BLaER1 treated with 17β-estradiol and CSF1 and Interleukin-3, amounts not matched to agents 10 nM and 100 nM (cell line): Measurements from ENCODE around the gene CUL3.
"Not testable (repeated sequence)": the region's sequence is repeated elsewhere in the genome, so short reads cannot be mapped to it uniquely, and the experiment has no call there.

Experiments used
- H3K27ac ChIP-seq, 11 experiments: shearing (Covaris generic); formaldehyde crosslinking; 2 replicates each; pipeline ENCODE4 v1.8.1; 2022
- H3K27me3 ChIP-seq, 11 experiments: shearing (Covaris generic); formaldehyde crosslinking; 2 replicates each; pipeline ENCODE4 v1.8.1; 2022
- H3K36me3 ChIP-seq, 11 experiments: shearing (Covaris generic); formaldehyde crosslinking; 2 replicates each; pipeline ENCODE4 v1.8.1; 2022
- H3K4me1 ChIP-seq, 10 experiments: shearing (Covaris generic); formaldehyde crosslinking; 2 replicates each; pipeline ENCODE4 v1.8.1; 2022
- H3K4me2 ChIP-seq, 11 experiments: shearing (Covaris generic); formaldehyde crosslinking; 2 replicates each; pipeline ENCODE4 v1.8.1; 2022
- H3K4me3 ChIP-seq, 10 experiments: shearing (Covaris generic); formaldehyde crosslinking; 2 replicates each; pipeline ENCODE4 v1.8.1; 2022
- H3K9ac ChIP-seq, 11 experiments: shearing (Covaris generic); formaldehyde crosslinking; 2 replicates each; pipeline ENCODE4 v1.8.1; 2022
- H3K9me3 ChIP-seq, 11 experiments: shearing (Covaris generic); formaldehyde crosslinking; replicated peaks in 1 of 11; 2 replicates each; pipeline ENCODE4 v1.8.1; 2022
- H4K20me1 ChIP-seq, 11 experiments: shearing (Covaris generic); formaldehyde crosslinking; 2 replicates each; pipeline ENCODE4 v1.8.1; 2022
- Cebpa-rat ChIP-seq, 11 experiments: shearing (Covaris generic); IDR thresholded peaks; 2 replicates each; pipeline ENCODE4 v1.8.1; 2022

Gene CUL3

GRCh38 chr2:224585211-224586088 lies at the start of gene CUL3:
CUL3 (minus strand) TSS chr2:224585363; CDS start chr2:224585009, 354 bp downstream.
- Histone ChIP-seq H3K9ac (peak within 1 kb of the TSS; percentile 99 to 100 (median 100)), H3K9me3 (peaks cover 0 to 14% (median 6%) of the 10 kb centered on the region in 11 experiments; a peak in 9 of 22 replicates), H3K4me2 (peak within 1 kb of the TSS; percentile 82 to 96 (median 92)), H3K27me3 (no peaks in the 10 kb centered on the region), H3K36me3 (peaks cover 9 to 32% (median 26%) of the 10 kb centered on the region in 11 experiments; a peak in 20 of 22 replicates), H3K4me1 (peaks cover 24 to 40% (median 35%) of the 10 kb centered on the region in 10 experiments), H4K20me1 (peaks cover 36 to 46% (median 42%) of the 10 kb centered on the region in 11 experiments), H3K27ac (peak within 1 kb of the TSS; percentile 99 to 100 (median 100)), H3K4me3 (peak within 1 kb of the TSS; percentile 87 to 100 (median 99))
- no peak for TF ChIP-seq Cebpa-rat (IDR thresholded peaks at IDR 0.05)

- Histone ChIP-seq H3K27me3 (no peaks in the 10 kb centered on the region), H3K36me3 (no peaks in the 10 kb centered on the region), H3K4me1 (no peaks in the 10 kb centered on the region), H3K4me3 (no peak overlapping the region), H3K9ac (no peak overlapping the region), H3K27ac (no peak overlapping the region), H4K20me1 (no peaks in the 10 kb centered on the region), H3K9me3 (no peaks in the 10 kb centered on the region), H3K4me2 (no peak overlapping the region)
- no peak for TF ChIP-seq Cebpa-rat (IDR thresholded peaks at IDR 0.05)
Observed at GRCh38 chr2:224630659-224631550, 45.7 kb upstream of the CUL3 start.

GRCh38 chr2:224628416-224628815 lies 43.3 kb upstream of the CUL3 start:
- H3K4me2 ChIP-seq = no peak overlapping the region
- H3K27me3 ChIP-seq = no peaks in the 10 kb centered on the region
- H4K20me1 ChIP-seq = no peaks in the 10 kb centered on the region
- H3K9ac ChIP-seq = no peak overlapping the region
- H3K27ac ChIP-seq = no peak overlapping the region
- no peaks in the 10 kb centered on the region for H3K9me3 ChIP-seq
- H3K36me3 ChIP-seq = no peaks in the 10 kb centered on the region
- TF ChIP-seq Cebpa-rat (IDR thresholded peaks at IDR 0.05) = no peak
- H3K4me1 ChIP-seq = no peaks in the 10 kb centered on the region
- no peak overlapping the region for H3K4me3 ChIP-seq

GRCh38 chr2:224626735-224627134 lies 41.6 kb upstream of the CUL3 start:
- Histone ChIP-seq H3K4me3 (no peak overlapping the region), H3K4me2 (no peak overlapping the region), H3K27me3 (no peaks in the 10 kb centered on the region), H4K20me1 (no peaks in the 10 kb centered on the region), H3K9ac (no peak overlapping the region), H3K9me3 (no peaks in the 10 kb centered on the region; a peak in 1 of 22 replicates), H3K4me1 (no peaks in the 10 kb centered on the region), H3K36me3 (no peaks in the 10 kb centered on the region), H3K27ac (no peak overlapping the region)
- TF ChIP-seq Cebpa-rat (IDR thresholded peaks at IDR 0.05) = no peak

- no peaks in the 10 kb centered on the region for H3K27me3 ChIP-seq
- H3K4me3 ChIP-seq = no peak overlapping the region
- no peaks in the 10 kb centered on the region for H4K20me1 ChIP-seq
- no peaks in the 10 kb centered on the region for H3K36me3 ChIP-seq
- H3K9me3 ChIP-seq = 0 out of 22 replicates have a peak, but pooled peaks cover 0 to under 1% (median 0%) of the 10 kb centered on the region in 11 experiments
- H3K4me1 ChIP-seq = no peaks in the 10 kb centered on the region
- H3K4me2 ChIP-seq = no peak overlapping the region
- H3K27ac ChIP-seq = no peak overlapping the region
- H3K9ac ChIP-seq = no peak overlapping the region
- TF ChIP-seq Cebpa-rat (IDR thresholded peaks at IDR 0.05) = no peak
Observed at GRCh38 chr2:224613543-224614286, 28.6 kb upstream of the CUL3 start.

- TF ChIP-seq Cebpa-rat (IDR thresholded peaks at IDR 0.05) = no peak
- Histone ChIP-seq H4K20me1 (no peaks in the 10 kb centered on the region), H3K27ac (no peak overlapping the region), H3K4me3 (no peak overlapping the region), H3K4me2 (no peak overlapping the region), H3K36me3 (no peaks in the 10 kb centered on the region), H3K9ac (no peak overlapping the region), H3K4me1 (no peaks in the 10 kb centered on the region), H3K9me3 (no peaks in the 10 kb centered on the region), H3K27me3 (no peaks in the 10 kb centered on the region)
Observed at GRCh38 chr2:224612578-224612977, 27.4 kb upstream of the CUL3 start.

- H3K9ac ChIP-seq = no peak overlapping the region
- H3K4me2 ChIP-seq = no peak overlapping the region
- no peaks in the 10 kb centered on the region for H3K36me3 ChIP-seq
- TF ChIP-seq Cebpa-rat (IDR thresholded peaks at IDR 0.05) = no peak
- no peaks in the 10 kb centered on the region for H3K4me1 ChIP-seq
- no peak overlapping the region for H3K4me3 ChIP-seq
- no peak overlapping the region for H3K27ac ChIP-seq
- H4K20me1 ChIP-seq = no peaks in the 10 kb centered on the region
- no peaks in the 10 kb centered on the region for H3K9me3 ChIP-seq
- no peaks in the 10 kb centered on the region for H3K27me3 ChIP-seq
Observed at GRCh38 chr2:224611938-224612337, 26.8 kb upstream of the CUL3 start.

GRCh38 chr2:224608104-224608503 lies 22.9 kb upstream of the CUL3 start:
- H3K36me3 ChIP-seq = peaks cover 0 to 4% (median 0%) of the 10 kb centered on the region in 11 experiments; a peak in 1 of 22 replicates
- no peaks in the 10 kb centered on the region for H3K4me1 ChIP-seq
- no peak overlapping the region for H3K4me3 ChIP-seq
- no peaks in the 10 kb centered on the region for H4K20me1 ChIP-seq
- H3K9me3 ChIP-seq = peaks cover 10 to 17% (median 14%) of the 10 kb centered on the region in 11 experiments
- H3K4me2 ChIP-seq = no peak overlapping the region
- H3K27me3 ChIP-seq = no peaks in the 10 kb centered on the region
- no peak for TF ChIP-seq Cebpa-rat (IDR thresholded peaks at IDR 0.05)
- H3K9ac ChIP-seq = no peak overlapping the region
- no peak overlapping the region for H3K27ac ChIP-seq

- H3K4me2 ChIP-seq, H3K9ac ChIP-seq, H3K27ac ChIP-seq, H3K4me3 ChIP-seq, H3K36me3 ChIP-seq, H3K4me1 ChIP-seq, H4K20me1 ChIP-seq, H3K27me3 ChIP-seq: not testable (repeated sequence)
- H3K9me3 ChIP-seq = peaks cover 10 to 20% (median 16%) of the 10 kb centered on the region in 11 experiments
Observed at GRCh38 chr2:224603746-224604500, 18.8 kb upstream of the CUL3 start.

GRCh38 chr2:224602778-224603375 lies 17.7 kb upstream of the CUL3 start:
- not testable (repeated sequence) for H3K9ac ChIP-seq, H3K27ac ChIP-seq, H3K4me3 ChIP-seq, H3K4me1 ChIP-seq, H3K36me3 ChIP-seq, H4K20me1 ChIP-seq, H3K27me3 ChIP-seq
- Histone ChIP-seq H3K4me2 (peak overlapping the region in 10 of 11 experiments; percentile 24 to 66 (median 44); a peak in 19 of 22 replicates), H3K9me3 (peaks cover 10 to 20% (median 16%) of the 10 kb centered on the region in 11 experiments)
